ENCODE results near the gene SOX6.

DNA sequence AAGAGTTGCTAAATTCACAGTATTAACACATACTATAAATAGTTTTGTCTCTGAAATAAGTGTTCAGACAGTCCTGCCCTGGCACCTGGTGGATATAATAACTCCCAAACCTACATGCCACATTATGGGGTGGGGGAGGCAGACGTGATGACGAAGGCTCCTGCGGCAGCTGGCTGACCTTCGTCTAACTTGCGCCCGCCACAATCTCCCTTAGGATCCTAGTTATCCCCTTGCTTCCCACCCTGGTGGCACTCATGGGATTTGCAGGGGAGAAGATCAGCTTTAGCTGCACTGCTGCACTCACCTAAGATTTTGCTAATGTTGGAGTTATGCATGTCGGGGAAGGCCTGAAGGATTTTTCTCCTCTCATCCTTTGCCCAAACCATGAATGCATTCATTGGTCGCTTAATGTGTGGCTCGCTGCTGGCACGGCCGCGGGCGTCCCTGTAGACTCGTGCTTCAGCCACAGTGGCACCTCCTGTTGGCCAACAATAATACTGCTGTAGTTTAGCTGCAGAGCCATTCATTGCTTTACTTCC, 367.6 kb downstream of the SOX6 start:
- TF ChIP-seq POLR2AphosphoS2 (IDR thresholded peaks at IDR 0.05; ENCODE audit: low read depth, low read length), result no peak
- TF ChIP-seq CBFB (CRISPR knock-in tag; IDR thresholded peaks at IDR 0.05), result no peak
- no peak for TF ChIP-seq MYC (CRISPR knock-in tag; IDR thresholded peaks at IDR 0.05; ENCODE audit: borderline replicate concordance)
- TF ChIP-seq ZNF614 (CRISPR knock-in tag; IDR thresholded peaks at IDR 0.05; ENCODE audit: borderline replicate concordance), result no peak
- TF ChIP-seq, protein P1, sequence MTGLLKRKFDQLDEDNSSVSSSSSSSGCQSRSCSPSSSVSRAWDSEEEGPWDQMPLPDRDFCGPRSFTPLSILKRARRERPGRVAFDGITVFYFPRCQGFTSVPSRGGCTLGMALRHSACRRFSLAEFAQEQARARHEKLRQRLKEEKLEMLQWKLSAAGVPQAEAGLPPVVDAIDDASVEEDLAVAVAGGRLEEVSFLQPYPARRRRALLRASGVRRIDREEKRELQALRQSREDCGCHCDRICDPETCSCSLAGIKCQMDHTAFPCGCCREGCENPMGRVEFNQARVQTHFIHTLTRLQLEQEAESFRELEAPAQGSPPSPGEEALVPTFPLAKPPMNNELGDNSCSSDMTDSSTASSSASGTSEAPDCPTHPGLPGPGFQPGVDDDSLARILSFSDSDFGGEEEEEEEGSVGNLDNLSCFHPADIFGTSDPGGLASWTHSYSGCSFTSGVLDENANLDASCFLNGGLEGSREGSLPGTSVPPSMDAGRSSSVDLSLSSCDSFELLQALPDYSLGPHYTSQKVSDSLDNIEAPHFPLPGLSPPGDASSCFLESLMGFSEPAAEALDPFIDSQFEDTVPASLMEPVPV (CRISPR knock-in tag; IDR thresholded peaks at IDR 0.05), result no peak
- no peak for TF ChIP-seq HNF4G (IDR thresholded peaks at IDR 0.05; ENCODE audit: borderline replicate concordance, low read depth, low read length)
- TF ChIP-seq HNF4G (CRISPR knock-in tag; IDR thresholded peaks at IDR 0.05; ENCODE audit: borderline replicate concordance, low read depth), result no peak
- TF ChIP-seq, protein P2, sequence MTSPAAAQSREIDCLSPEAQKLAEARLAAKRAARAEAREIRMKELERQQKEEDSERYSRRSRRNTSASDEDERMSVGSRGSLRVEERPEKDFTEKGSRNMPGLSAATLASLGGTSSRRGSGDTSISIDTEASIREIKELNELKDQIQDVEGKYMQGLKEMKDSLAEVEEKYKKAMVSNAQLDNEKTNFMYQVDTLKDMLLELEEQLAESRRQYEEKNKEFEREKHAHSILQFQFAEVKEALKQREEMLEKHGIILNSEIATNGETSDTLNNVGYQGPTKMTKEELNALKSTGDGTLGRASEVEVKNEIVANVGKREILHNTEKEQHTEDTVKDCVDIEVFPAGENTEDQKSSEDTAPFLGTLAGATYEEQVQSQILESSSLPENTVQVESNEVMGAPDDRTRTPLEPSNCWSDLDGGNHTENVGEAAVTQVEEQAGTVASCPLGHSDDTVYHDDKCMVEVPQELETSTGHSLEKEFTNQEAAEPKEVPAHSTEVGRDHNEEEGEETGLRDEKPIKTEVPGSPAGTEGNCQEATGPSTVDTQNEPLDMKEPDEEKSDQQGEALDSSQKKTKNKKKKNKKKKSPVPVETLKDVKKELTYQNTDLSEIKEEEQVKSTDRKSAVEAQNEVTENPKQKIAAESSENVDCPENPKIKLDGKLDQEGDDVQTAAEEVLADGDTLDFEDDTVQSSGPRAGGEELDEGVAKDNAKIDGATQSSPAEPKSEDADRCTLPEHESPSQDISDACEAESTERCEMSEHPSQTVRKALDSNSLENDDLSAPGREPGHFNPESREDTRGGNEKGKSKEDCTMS (CRISPR knock-in tag; conservative IDR thresholded peaks at IDR 0.05), result no peak
- TF ChIP-seq, protein P3, sequence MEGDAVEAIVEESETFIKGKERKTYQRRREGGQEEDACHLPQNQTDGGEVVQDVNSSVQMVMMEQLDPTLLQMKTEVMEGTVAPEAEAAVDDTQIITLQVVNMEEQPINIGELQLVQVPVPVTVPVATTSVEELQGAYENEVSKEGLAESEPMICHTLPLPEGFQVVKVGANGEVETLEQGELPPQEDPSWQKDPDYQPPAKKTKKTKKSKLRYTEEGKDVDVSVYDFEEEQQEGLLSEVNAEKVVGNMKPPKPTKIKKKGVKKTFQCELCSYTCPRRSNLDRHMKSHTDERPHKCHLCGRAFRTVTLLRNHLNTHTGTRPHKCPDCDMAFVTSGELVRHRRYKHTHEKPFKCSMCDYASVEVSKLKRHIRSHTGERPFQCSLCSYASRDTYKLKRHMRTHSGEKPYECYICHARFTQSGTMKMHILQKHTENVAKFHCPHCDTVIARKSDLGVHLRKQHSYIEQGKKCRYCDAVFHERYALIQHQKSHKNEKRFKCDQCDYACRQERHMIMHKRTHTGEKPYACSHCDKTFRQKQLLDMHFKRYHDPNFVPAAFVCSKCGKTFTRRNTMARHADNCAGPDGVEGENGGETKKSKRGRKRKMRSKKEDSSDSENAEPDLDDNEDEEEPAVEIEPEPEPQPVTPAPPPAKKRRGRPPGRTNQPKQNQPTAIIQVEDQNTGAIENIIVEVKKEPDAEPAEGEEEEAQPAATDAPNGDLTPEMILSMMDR (CRISPR knock-in tag; IDR thresholded peaks at IDR 0.05), result peak; percentile 16; the same call in 1 of the 2 replicates
- no peak for TF ChIP-seq HMG20A (CRISPR knock-in tag; IDR thresholded peaks at IDR 0.05; ENCODE audit: borderline replicate concordance)
- TF ChIP-seq U2AF2 (IDR thresholded peaks at IDR 0.05; ENCODE audit: low read depth, low read length), result no peak
- TF ChIP-seq EED (CRISPR knock-in tag; IDR thresholded peaks at IDR 0.05), result no peak
- TF ChIP-seq NFYB (CRISPR knock-in tag; IDR thresholded peaks at IDR 0.05), result no peak
